ENCODE results near the gene TIMMDC1.

TIMMDC1 gene, protein sequence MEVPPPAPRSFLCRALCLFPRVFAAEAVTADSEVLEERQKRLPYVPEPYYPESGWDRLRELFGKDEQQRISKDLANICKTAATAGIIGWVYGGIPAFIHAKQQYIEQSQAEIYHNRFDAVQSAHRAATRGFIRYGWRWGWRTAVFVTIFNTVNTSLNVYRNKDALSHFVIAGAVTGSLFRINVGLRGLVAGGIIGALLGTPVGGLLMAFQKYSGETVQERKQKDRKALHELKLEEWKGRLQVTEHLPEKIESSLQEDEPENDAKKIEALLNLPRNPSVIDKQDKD

DNA sequence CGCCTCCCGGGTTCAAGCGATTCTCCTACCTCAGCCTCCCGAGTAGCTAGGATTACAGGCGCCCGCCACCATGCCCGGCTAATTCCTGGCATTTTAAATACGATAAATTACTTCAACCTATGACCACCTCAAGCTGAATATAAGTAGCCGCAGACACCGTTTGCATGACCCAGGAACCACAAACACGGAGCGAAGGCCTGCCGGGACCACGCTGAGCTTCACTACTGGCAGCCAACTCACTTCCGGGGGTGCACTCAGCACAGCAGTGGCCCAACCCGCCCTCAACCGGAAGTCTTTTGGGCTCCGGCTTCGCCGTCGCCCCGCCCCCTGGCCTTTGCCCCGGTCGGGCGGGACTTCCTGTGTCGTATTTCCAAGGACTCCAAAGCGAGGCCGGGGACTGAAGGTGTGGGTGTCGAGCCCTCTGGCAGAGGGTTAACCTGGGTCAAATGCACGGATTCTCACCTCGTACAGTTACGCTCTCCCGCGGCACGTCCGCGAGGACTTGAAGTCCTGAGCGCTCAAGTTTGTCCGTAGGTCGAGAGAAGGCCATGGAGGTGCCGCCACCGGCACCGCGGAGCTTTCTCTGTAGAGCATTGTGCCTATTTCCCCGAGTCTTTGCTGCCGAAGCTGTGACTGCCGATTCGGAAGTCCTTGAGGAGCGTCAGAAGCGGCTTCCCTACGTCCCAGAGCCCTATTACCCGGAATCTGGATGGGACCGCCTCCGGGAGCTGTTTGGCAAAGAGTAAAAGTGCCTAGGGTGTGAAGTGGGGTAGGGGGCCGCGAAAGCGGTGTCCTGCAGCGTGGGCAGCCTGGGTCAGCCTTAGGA is at the start of gene TIMMDC1:
Gene TIMMDC1 (plus strand): TSS at position 362 of the 826 bp plus-strand sequence. CDS start 187 bp downstream, at position 549.
- DNase-seq = peak; percentile 96

DNA sequence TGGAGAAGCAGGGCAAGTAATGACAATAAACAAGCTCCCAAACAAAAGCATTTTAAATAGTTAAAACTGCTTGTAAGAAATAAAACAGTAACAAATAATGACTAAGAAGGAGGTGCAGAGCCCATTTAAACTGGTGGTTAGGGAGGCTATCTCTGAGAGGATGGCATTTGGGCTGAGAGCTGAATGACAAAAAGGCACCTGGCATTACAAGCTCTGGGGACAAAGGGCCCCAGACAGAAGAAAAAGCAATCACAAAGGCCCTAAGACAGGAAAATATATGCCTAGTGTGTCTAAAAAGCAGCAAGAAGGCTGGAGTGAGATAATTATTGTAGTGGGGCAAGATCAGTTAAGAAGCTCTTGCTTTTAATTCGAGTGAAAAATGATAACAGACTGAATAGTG is 44.5 kb upstream of the TIMMDC1 start:
- no peak for DNase-seq

DNA sequence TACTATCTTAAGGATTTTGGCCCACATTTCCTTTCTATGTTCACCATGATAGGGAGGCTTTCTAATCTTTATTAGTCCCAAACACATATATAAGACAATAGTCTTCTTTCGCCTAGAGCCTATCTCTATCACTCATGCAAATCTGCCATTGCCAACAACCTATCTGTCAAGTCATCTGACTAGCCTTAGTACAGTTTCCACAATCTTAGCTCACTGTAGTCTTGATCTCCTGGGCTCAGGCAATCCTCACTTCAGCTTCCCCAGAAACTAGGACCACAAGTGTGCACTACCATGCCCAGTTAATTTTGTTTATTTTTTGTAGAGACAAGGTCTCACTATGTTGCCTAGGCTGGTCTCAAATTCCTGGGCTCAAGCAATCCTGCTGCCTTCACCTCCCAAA is 41.9 kb upstream of the TIMMDC1 start:
- no peak for DNase-seq

DNA sequence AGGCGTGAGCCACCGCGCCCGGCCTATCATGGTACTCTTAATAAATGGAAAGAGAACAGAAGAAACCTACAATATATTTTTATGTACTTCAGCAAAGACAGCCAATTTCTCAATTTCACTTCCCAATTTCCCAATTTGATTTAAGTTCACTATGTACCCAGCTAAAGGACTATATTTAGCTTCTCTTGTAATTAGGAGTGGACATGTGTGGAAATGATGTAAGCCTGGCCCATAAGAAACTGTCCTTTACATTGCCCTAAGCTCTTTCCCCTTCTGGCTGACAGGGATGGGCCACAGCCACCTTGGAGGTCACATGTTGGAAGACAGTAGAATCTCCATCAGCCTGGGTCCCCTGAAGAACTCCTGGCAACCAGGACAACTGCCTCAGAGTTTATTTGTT is 41.1 kb upstream of the TIMMDC1 start:
- DNase-seq = no peak

DNA sequence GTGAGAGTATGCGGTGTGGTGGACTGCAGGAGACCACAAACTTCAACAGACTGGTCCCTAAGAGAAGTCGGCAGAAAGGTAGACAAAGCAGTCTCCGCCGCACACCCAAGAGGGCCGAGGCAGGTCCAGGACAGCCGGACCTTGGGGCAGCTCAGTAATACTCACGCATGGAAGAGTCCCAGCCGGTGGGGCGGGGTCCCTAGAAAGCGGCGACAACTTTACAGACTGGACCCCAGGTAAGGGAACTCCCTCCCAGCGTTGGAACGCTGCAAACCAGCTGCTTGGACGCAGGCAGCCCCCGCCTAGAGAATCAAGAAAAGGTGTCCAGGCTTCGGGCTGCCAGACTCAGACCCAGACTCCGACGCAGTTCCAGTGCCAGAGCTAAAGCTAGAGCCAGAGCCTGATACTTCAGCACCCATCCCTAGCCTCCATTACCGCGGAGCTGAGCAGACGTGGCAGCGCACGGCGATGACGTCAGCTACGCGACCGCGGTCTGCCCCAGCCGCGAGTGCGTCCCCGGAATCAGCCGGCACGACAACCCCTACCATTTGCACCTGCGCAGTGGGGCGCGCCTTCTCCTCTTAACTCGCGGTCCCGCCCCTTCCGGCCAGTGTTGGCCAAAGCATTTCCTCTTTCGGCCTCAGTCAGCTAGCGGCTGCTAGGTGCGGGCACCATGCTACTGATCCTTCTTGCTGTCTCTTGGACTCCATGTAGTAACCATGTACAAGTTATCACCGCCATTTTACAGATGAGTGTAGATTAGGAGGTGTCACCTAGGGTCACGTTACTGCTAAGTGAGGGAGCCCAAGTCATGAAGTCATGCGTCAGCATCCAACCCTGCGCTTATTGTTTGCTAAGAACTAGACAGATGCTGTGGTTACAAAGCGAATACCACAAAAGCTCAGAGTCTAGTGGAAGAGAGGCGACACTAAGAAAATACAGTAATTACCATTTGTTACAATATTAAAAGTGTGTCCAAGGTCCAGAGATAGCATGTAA is 34.9 kb upstream of the TIMMDC1 start, which contains the start of gene TMEM39A:
Gene TMEM39A (minus strand): TSS at position 445 of the 999 bp plus-strand sequence. CDS start 1,541 bp downstream, outside the sequence.
- peak; percentile 98 for DNase-seq

DNA sequence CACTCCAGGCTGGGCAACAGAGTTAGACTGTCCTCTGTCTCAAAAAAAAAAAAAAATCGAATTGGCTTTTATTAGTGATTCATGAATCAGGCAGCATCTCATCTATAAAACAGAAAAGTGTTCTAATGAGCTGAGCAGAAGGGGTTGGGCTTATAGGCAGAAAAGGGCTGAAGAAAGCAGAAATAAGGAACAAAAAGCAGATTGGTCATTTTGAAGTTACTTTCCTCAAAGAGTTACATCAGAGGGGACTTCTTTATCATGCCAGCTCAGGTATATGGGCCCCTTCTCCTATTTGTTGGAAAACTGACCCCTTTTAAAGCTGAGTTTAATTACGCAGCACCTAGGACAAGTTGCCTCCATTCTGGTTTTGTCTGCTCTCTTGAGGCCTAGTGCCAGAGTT is 30.3 kb upstream of the TIMMDC1 start:
- no peak for DNase-seq

DNA sequence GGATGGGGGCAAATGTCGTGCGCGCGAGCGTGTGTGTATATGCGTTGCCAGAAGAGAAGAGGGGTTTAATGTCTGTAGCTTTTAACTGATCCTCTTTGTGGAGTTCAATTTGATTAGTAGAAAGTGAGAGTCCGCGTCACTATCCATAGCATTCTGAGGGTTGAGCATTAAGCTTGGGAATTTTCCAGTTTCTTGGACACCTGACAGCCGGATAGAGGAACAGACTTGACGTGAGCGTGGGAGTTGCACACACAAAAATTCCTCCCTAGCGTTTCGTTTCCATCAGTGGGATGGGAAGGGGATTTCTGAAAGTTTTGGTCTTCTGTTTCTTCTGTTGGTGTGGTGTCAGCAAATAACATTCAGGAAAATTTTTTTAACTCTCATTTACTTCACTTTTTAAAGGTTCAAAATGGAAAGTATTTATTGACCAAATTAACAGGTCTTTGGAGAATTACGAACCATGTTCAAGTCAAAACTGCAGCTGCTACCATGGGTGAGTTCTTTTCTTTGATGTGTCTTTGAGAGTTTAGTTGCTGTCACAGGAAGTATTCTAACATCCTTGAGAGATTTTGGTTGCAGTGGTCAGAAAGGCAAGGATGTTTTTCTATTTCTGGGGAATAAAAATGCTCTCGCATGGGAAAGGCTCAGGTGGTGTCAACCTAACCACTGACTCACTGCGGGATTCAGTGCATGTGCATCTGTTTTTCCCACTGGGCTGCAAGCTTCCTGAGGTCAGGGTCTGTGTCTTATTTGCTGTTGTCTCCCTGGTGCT is 28.7 kb upstream of the TIMMDC1 start:
- DNase-seq = peak; percentile 24

DNA sequence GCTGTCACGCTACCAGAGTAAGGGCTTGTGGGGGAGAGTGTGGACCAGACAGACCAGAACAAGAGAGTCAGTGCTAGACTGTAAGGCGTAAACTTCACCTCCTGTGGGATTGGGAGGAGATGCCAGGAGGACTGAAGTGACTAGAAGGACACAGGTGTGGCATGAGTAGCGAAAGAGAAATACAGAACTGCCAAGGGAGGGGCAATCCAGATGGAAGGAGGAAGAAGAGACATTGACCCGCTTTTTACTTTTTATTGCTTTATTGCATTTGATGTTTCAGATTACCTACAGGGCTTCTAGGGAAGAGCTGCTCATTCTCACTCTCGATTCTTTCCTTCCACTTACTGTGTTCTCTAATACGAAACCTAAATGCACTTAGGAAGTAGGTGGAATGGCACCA is 27.5 kb upstream of the TIMMDC1 start:
- no peak for DNase-seq

DNA sequence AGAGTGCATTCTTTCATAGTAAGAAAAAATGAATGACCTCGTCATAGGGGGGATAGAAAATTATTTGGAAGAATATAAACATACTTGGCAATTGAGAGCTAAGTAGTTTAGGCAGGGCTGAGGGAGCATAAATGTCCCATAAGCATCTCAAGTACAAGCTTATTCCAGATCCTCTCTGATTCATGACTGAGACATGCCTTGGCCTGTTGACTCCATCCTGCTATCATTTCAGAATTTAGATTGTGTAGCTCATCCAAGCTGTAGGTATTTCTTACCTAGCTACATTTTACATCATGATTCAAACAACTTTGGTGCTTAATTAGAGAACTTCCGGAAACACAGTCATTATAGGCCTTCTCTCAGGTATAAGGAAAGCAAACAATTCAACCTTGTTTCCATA is 17.3 kb upstream of the TIMMDC1 start:
- no peak for DNase-seq

DNA sequence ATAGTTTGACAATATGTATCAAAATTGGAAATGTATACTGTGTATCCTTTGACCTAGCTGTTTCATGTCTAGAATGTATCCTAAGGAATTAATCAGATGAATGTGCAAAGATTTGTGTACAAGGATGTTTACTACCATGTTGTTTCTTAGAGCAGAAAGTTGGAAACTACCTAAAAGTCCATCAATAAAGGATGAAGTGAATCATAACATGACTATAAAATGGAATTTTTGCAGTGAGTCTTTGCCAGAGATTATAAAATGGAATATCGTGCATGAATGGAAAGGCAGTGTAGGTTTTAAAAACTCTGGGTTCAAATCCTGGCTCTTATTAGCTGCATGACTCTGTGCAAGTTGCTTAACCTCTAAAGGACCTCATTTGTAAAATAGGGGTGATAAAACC is 15.2 kb upstream of the TIMMDC1 start:
- DNase-seq = no peak

DNA sequence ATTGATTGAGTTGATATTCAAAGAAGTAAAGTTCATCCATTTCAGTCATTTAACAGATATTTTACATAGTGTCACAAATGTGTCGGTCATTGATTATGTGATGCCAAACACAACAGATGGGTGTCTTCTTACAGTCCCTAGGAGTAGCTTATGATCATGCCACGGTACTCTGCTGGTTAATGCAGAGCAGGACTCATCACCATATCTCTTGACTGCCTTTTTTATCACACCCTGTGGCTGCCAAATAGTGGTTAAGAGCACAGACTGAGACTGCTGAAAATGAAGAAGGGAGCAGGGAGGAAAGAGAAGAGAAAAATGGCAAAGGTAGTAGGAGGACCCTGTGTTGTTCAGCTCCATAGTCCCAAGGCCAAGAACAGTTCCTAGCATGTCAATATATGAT is 12.8 kb upstream of the TIMMDC1 start:
- DNase-seq = no peak

DNA sequence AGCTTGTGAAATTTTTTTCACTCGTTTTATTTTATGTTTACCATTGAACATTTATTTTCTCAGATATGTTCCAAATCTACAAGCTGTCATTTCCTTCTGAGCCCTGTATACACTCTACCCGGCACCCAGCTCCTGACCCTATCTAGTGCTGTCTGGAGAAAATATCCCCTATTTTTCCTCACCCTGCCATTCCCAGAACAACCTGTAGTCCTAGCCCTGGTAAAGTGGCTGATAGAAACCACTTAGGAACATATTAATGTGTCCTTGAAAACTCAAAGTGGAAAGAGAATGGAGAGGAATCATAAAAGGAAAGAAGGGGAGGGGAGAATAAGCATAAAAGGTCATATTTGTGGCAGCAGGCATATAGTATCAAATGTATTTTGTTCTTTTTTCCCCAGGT is 8.2 kb upstream of the TIMMDC1 start:
- DNase-seq = no peak

DNA sequence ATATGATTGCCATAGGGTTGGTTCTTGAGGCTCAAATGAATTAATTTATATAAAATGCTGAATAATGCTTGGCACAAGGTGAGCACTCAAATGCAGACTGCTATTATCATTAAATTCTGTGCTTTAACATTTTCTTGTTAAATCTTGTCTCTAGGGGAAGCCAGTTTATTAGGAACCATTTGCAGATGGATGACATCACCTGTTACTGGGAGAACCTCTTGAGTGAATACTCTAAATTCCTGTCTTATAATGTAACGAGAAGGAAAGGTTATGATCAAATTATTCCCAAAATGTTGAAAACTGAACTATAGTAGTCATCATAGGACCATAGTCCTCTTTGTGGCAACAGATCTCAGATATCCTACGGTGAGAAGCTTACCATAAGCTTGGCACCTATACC is 6.2 kb upstream of the TIMMDC1 start:
- DNase-seq = no peak

DNA sequence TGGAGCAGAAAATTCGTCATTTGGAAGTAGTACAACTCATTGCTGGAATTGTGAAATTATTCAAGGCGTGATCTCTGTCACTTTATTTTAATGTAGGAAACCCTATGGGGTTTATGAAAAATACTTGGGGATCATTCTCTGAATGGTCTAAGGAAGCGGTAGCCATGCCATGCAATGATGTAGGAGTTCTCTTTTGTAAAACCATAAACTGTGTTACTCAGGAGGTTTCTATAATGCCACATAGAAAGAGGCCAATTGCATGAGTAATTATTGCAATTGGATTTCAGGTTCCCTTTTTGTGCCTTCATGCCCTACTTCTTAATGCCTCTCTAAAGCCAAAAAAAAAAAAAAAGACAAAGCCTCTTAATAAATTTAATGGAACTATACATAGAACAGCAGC is 5.5 kb upstream of the TIMMDC1 start:
- no peak for DNase-seq

DNA sequence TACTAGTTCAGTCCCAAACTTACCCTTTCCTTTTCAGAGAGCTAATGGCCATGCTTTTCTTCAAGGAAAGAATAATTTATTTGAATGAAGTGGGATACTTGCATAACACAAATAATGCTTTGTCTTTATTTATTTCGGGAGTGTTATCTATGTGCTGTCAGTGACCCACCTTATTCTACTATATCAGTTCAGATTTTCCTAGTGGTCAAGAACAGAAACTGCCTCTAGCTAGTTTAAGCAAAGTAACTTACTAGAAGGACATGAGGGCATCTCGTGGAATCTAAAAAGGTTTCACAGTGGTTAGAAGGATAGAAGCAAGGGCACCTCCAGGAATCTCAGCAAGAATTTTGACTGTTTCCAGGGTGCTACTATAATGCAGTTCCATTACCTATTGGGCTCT is 3.8 kb upstream of the TIMMDC1 start:
- DNase-seq = no peak

DNA sequence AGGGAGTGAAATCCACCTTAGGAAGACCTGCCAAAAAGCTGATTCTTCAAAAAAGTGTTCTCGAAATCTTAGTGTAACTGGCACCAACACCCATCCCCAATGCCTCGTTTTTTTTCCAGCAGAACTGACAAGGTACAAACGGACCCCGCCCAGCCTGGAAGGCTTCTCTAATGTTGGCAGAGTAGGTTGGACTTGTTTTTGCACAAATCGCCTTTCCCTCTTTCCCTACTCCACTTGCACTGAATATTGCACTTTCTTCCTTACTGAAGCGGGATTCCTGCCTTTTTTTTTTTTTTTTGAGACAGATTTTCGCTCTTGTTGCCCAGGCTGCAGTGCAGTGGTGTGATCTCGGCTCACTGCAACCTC is 544 bp upstream of the TIMMDC1 start:
- peak; percentile 19 for DNase-seq

DNA sequence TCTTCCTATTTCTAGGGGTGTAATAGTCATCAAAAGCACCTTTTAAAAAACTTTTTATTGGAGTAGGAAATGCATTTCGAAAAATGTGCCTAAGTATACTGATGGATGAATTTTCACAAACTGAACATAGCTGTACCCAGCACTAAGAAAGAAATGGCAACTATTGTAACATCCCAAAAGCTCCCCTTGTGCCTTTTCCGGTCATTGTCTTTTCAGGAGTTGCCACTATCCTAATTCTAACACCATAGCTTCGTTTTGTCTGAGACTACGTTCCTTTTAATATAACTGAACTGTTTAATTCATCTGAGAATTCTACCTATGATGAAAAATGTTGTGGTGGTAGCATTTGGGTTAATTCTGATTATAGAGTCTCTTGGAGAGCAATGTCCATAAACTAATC is 1.9 kb downstream of the TIMMDC1 start:
- no peak for DNase-seq

DNA sequence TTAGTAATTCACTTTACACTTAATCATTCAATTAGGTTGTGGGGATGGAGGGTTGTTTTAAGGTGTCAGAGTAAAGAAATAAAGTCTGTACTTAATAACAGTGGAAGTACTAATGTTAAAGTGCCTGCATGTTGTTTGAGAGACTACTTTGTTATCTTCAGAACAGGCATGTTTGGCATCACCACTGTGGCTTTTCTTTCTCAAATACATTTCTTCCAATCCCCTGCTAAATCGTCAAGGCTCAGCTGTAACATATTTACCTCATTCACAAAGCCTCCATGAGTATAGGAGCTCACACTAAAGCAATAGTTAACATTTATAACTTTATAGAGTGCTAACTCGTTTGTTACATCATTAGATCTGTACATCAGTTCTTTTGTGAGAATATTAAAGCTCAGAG is 2.6 kb downstream of the TIMMDC1 start:
- DNase-seq = no peak

DNA sequence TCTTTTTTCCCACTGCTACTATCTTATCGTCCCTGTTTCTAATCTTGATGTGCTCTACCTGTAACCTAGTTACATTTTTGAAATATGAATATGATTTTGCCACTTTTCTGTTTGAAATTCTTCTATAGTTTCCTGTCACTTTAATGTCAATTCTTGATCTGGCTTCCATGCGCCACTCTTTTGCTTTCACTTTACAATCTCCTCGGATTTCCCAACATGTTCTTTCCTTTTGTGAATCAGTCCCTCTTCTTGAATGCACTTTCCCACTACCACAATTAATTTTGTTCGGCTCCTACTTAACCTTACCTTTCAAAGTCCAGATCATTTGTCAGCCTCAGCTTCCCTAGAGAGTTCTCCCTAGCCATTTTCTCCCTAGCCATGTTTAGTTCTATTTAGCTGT is 8.3 kb downstream of the TIMMDC1 start:
- DNase-seq = no peak

DNA sequence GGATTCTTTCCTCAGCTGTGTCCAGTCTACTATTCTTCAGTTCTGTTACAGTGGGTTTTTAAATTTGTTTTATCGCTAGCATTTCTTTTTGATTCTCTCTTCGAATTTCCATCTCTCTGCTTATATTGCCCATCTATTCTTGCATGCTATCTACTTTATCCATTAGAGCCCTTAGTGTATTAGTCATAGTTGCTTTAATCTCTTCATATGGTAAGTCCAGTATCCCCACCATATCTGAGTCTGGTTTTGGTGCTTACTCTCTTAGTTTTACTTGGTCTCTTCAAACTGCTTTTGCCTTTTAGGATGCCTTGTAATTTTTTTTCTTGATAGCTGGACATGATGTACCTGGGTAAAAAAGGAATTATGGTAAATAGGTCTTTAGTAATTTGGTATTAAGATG is 9.1 kb downstream of the TIMMDC1 start:
- no peak for DNase-seq

DNA sequence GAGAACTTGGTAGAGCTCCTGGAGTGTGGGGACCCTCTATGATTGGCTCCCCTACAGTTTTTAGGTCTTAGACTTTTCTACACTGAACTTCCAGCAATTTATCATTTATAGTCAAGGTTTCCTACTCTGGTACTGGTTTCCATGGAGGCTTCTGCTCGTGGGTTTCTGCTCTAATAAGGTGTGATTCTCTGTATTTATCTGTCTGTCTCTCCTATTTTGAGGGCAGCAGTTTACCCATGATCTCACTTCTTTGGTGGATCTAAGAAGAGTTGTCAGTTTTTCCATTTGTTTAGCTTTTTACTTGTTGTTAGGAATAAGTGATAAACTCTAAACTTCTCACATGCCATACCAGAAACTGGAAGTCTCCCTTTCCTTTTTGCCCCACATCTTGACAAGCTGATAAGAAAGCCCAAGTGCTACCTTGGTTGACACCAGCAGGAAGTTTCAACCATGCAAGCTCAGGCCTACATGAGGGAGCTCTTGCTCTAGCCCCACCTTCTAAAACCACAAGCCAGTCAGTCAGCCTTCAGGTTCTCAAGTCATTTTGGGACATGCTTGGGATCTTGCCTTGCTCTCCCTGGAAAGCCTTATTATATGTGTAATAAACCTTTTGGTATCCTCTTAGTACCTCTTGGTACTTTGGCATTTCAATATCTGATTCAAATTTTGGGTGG is 10.0 kb downstream of the TIMMDC1 start:
- no peak for DNase-seq

DNA sequence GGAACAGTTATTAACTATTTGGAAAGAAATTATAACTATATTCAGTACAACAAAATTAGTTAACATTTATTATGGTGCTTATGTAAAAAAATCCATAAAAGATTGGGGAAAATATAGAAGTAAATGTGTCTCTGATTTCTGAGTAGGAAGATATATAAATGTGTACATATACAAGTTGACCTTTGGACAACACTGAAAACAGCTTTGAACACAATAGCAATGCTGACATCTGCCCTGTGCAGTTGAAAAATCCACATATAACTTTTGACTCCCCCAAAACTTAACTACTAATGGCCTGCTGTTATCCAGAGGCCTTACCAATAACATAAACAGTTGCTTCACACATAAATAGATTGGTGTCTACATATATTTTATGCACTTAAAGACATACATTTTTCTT is 12.3 kb downstream of the TIMMDC1 start:
- DNase-seq = no peak

Data from fibroblast of skin of right quadriceps (primary cell).